ENCODE data around the gene AVEN. TPM values are rescaled to one million over a fixed set of nuclear protein-coding genes. Genes with fewer than 3 reads are reported as not detected.
"Not testable (repeated sequence)": the region's sequence is repeated elsewhere in the genome, so short reads cannot be mapped to it uniquely, and the experiment has no call there.

The AVEN gene
- total RNA-seq, 2 donors from 2014 or later = 7.0 to 8.9 TPM

GRCh38 chr15:34055868-34056595 lies 17.0 kb upstream of the AVEN start:
- DNase-seq = no peak
- H3K4me1 Mint-ChIP-seq = no peaks in the 10 kb centered on the region
- H3K36me3 Mint-ChIP-seq (ENCODE audit: low read depth) = peaks cover 5% of the 10 kb centered on the region
- H3K4me3 Mint-ChIP-seq = no peak overlapping the region
- H3K27ac Mint-ChIP-seq = peak overlapping the region; percentile 37
- no peak for ATAC-seq
- H3K27me3 Mint-ChIP-seq = peaks cover 7% of the 10 kb centered on the region
- H3K9me3 ChIP-seq (ENCODE audit: control insufficient read depth, low read length, poor library complexity, severe bottlenecking) = no peaks in the 10 kb centered on the region

- Mint-ChIP-seq H3K4me3 (no peak overlapping the region), H3K36me3 (ENCODE audit: low read depth) (peaks cover 2% of the 10 kb centered on the region), H3K27ac (no peak overlapping the region), H3K27me3 (no peaks in the 10 kb centered on the region), H3K4me1 (no peaks in the 10 kb centered on the region)
- no peaks in the 10 kb centered on the region for H3K9me3 ChIP-seq (ENCODE audit: control insufficient read depth, low read length, poor library complexity, severe bottlenecking)
- no peak for DNase-seq
- ATAC-seq = no peak
These were observed 15.2 kb upstream of the AVEN start for GRCh38 chr15:34054081-34054707.

GRCh38 chr15:34050385-34050784 lies 11.4 kb upstream of the AVEN start:
- DNase-seq; H3K27ac Mint-ChIP-seq; H3K4me1 Mint-ChIP-seq; H3K36me3 Mint-ChIP-seq (ENCODE audit: low read depth); H3K9me3 ChIP-seq (ENCODE audit: control insufficient read depth, low read length, poor library complexity, severe bottlenecking); H3K27me3 Mint-ChIP-seq; H3K4me3 Mint-ChIP-seq; ATAC-seq: not testable (repeated sequence)

GRCh38 chr15:34049112-34049511 lies 10.1 kb upstream of the AVEN start:
- H3K27ac Mint-ChIP-seq = no peak overlapping the region
- H3K4me3 Mint-ChIP-seq = no peak overlapping the region
- DNase-seq = no peak
- no peaks in the 10 kb centered on the region for H3K36me3 Mint-ChIP-seq (ENCODE audit: low read depth)
- no peak for ATAC-seq
- H3K27me3 Mint-ChIP-seq = no peaks in the 10 kb centered on the region
- H3K4me1 Mint-ChIP-seq = no peaks in the 10 kb centered on the region
- H3K9me3 ChIP-seq (ENCODE audit: control insufficient read depth, low read length, poor library complexity, severe bottlenecking) = no peaks in the 10 kb centered on the region

GRCh38 chr15:34047893-34048775 lies 9.1 kb upstream of the AVEN start:
- DNase-seq = no peak
- Mint-ChIP-seq H3K4me3 (no peak overlapping the region), H3K36me3 (ENCODE audit: low read depth) (no peaks in the 10 kb centered on the region), H3K27ac (no peak overlapping the region), H3K27me3 (no peaks in the 10 kb centered on the region), H3K4me1 (no peaks in the 10 kb centered on the region)
- no peak for ATAC-seq
- H3K9me3 ChIP-seq (ENCODE audit: control insufficient read depth, low read length, poor library complexity, severe bottlenecking) = no peaks in the 10 kb centered on the region

- H3K4me3 Mint-ChIP-seq = no peak overlapping the region
- H3K4me1 Mint-ChIP-seq = no peaks in the 10 kb centered on the region
- H3K27ac Mint-ChIP-seq = no peak overlapping the region
- no peaks in the 10 kb centered on the region for H3K27me3 Mint-ChIP-seq
- H3K36me3 Mint-ChIP-seq (ENCODE audit: low read depth) = no peaks in the 10 kb centered on the region
- no peaks in the 10 kb centered on the region for H3K9me3 ChIP-seq (ENCODE audit: control insufficient read depth, low read length, poor library complexity, severe bottlenecking)
- no peak for DNase-seq
- no peak for ATAC-seq
These were observed 7.6 kb upstream of the AVEN start for GRCh38 chr15:34046471-34047145.

GRCh38 chr15:34043813-34044212 lies 4.8 kb upstream of the AVEN start:
- DNase-seq (no peak), ATAC-seq (no peak)
- Mint-ChIP-seq H3K27me3 (no peaks in the 10 kb centered on the region), H3K4me1 (peaks cover 6% of the 10 kb centered on the region), H3K27ac (no peak overlapping the region), H3K4me3 (no peak overlapping the region), H3K36me3 (ENCODE audit: low read depth) (no peaks in the 10 kb centered on the region)
- H3K9me3 ChIP-seq (ENCODE audit: control insufficient read depth, low read length, poor library complexity, severe bottlenecking) = no peaks in the 10 kb centered on the region

- ATAC-seq (no peak), DNase-seq (no peak)
- Mint-ChIP-seq H3K27ac (no peak overlapping the region), H3K27me3 (no peaks in the 10 kb centered on the region), H3K36me3 (ENCODE audit: low read depth) (no peaks in the 10 kb centered on the region), H3K4me3 (no peak overlapping the region), H3K4me1 (peaks cover 6% of the 10 kb centered on the region)
- H3K9me3 ChIP-seq (ENCODE audit: control insufficient read depth, low read length, poor library complexity, severe bottlenecking) = no peaks in the 10 kb centered on the region
These were observed 4.4 kb upstream of the AVEN start for GRCh38 chr15:34043391-34043790.

GRCh38 chr15:34039790-34040113 lies 748 bp upstream of the AVEN start:
- no peaks in the 10 kb centered on the region for H3K36me3 Mint-ChIP-seq (ENCODE audit: low read depth)
- H3K4me3 Mint-ChIP-seq = peak overlapping the region; percentile 92
- H3K9me3 ChIP-seq (ENCODE audit: control insufficient read depth, low read length, poor library complexity, severe bottlenecking) = no peaks in the 10 kb centered on the region
- H3K4me1 Mint-ChIP-seq = peaks cover 11% of the 10 kb centered on the region
- no peaks in the 10 kb centered on the region for H3K27me3 Mint-ChIP-seq
- DNase-seq = no peak
- peak overlapping the region; percentile 86 for H3K27ac Mint-ChIP-seq
- no peak for ATAC-seq

- H3K27me3 Mint-ChIP-seq = no peaks in the 10 kb centered on the region
- peak overlapping the region; percentile 75 for H3K27ac Mint-ChIP-seq
- peak overlapping the region; percentile 92 for H3K4me3 Mint-ChIP-seq
- ATAC-seq (peak; percentile 90), DNase-seq (peak; percentile 50 to 67 (median 61))
- no peaks in the 10 kb centered on the region for H3K36me3 Mint-ChIP-seq (ENCODE audit: low read depth)
- peaks cover 11% of the 10 kb centered on the region for H3K4me1 Mint-ChIP-seq
- H3K9me3 ChIP-seq (ENCODE audit: control insufficient read depth, low read length, poor library complexity, severe bottlenecking) = no peaks in the 10 kb centered on the region
These were observed 757 bp downstream of the AVEN start for GRCh38 chr15:34038023-34038870.

- no peak overlapping the region for H3K4me3 Mint-ChIP-seq
- DNase-seq = no peak
- H3K9me3 ChIP-seq (ENCODE audit: control insufficient read depth, low read length, poor library complexity, severe bottlenecking) = no peaks in the 10 kb centered on the region
- no peak overlapping the region for H3K27ac Mint-ChIP-seq
- no peak for ATAC-seq
- H3K4me1 Mint-ChIP-seq = peaks cover 4% of the 10 kb centered on the region
- no peaks in the 10 kb centered on the region for H3K36me3 Mint-ChIP-seq (ENCODE audit: low read depth)
- H3K27me3 Mint-ChIP-seq = no peaks in the 10 kb centered on the region
These were observed 6.8 kb downstream of the AVEN start for GRCh38 chr15:34031987-34032760.

GRCh38 chr15:34027606-34028005 lies 11.4 kb downstream of the AVEN start:
- Mint-ChIP-seq H3K4me1 (peaks cover 4% of the 10 kb centered on the region), H3K27me3 (no peaks in the 10 kb centered on the region)

More at GRCh38 chr15:34027606-34028005, 11.4 kb downstream of the AVEN start:
- H3K9me3 ChIP-seq (ENCODE audit: control insufficient read depth, low read length, poor library complexity, severe bottlenecking) = no peaks in the 10 kb centered on the region
- H3K36me3 Mint-ChIP-seq (ENCODE audit: low read depth) = no peaks in the 10 kb centered on the region
- H3K27ac Mint-ChIP-seq = no peak overlapping the region
- no peak overlapping the region for H3K4me3 Mint-ChIP-seq
- DNase-seq (no peak), ATAC-seq (no peak)
